T-helper 2 cell treated with Interferon-gamma antibody and Interleukin-4, amounts not matched to agents 5 μg/mL and 100 μg/mL, for 36 hours (primary cell): Measurements from ENCODE around the gene POM121L2.
A peak's percentile ranks its signal among the peaks of the same experiment; 100 is the strongest.

Experiments used
- DNase-seq: peaks from one replicate; pipeline ENCODE4 v3.0.0; 2021; ENCODE audit warnings: low spot score
- H3K27ac Mint-ChIP-seq: one replicate; pipeline ENCODE4 v1.8.0; 2021; ENCODE audit warnings: mild to moderate bottlenecking, mixed read lengths
- H3K27me3 Mint-ChIP-seq: one replicate; pipeline ENCODE4 v1.8.0; 2021; ENCODE audit warnings: low read depth, mixed read lengths
- H3K36me3 Mint-ChIP-seq: one replicate; pipeline ENCODE4 v1.8.0; 2021; ENCODE audit warnings: low read depth, mixed read lengths
- H3K4me1 Mint-ChIP-seq: one replicate; pipeline ENCODE4 v1.8.0; 2021; ENCODE audit warnings: low read depth, mixed read lengths
- H3K4me3 Mint-ChIP-seq: one replicate; pipeline ENCODE4 v1.8.0; 2022; ENCODE audit warnings: mild to moderate bottlenecking, moderate library complexity, mixed read lengths
- H3K9me3 Mint-ChIP-seq: one replicate; pipeline ENCODE4 v1.8.0; 2021; ENCODE audit warnings: mixed read lengths

POM121L2 gene

GRCh38 chr6:27312146-27312949 is at the start of gene POM121L2:
Gene POM121L2 (minus strand): TSS chr6:27312273. CDS start chr6:27312170, 103 bp downstream.
- Mint-ChIP-seq H3K27ac (no peak within 1 kb of the TSS), H3K36me3 (no peaks in the 10 kb centered on the region)

GRCh38 chr6:27359231-27359630 is 47.2 kb upstream of the POM121L2 start:
- Mint-ChIP-seq H3K36me3 (no peaks in the 10 kb centered on the region), H3K9me3 (peaks cover 52% of the 10 kb centered on the region), H3K27ac (no peak overlapping the region), H3K4me3 (no peak overlapping the region), H3K27me3 (no peaks in the 10 kb centered on the region), H3K4me1 (no peaks in the 10 kb centered on the region)
- no peak for DNase-seq

More at GRCh38 chr6:27312146-27312949, at the start of gene POM121L2:
- H3K4me3 Mint-ChIP-seq = peak within 1 kb of the TSS; percentile 82
- H3K4me1 Mint-ChIP-seq = peaks cover 5% of the 10 kb centered on the region
- peaks cover 69% of the 10 kb centered on the region for H3K27me3 Mint-ChIP-seq
- H3K9me3 Mint-ChIP-seq = no peaks in the 10 kb centered on the region
- peak; percentile 53 for DNase-seq

DNA sequence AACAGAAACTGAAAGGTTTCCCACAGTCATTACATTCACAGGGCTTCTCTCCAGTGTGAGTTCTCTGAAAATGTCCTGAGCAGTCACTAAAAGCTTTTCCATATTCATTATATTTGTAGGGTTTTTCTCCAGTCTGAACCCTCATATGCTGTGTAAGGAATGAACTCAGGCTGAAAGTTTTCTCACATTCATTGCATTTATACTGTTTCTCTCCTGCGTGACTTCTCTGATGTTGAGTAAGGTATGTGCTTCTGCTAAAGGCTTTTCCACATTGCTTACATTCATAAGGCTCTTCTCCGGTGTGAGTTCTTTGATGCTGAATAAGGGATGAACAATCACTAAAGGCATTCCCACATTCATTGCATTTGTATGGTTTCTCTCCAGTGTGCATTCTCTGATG is 46.7 kb upstream of the POM121L2 start:
- Mint-ChIP-seq H3K9me3 (peaks cover 52% of the 10 kb centered on the region), H3K27ac (no peak overlapping the region), H3K4me1 (no peaks in the 10 kb centered on the region), H3K4me3 (no peak overlapping the region), H3K36me3 (no peaks in the 10 kb centered on the region), H3K27me3 (no peaks in the 10 kb centered on the region)
- DNase-seq = no peak

GRCh38 chr6:27352850-27353249 is 40.8 kb upstream of the POM121L2 start:
- no peak overlapping the region for H3K27ac Mint-ChIP-seq
- peaks cover 26% of the 10 kb centered on the region for H3K9me3 Mint-ChIP-seq
- no peaks in the 10 kb centered on the region for H3K4me1 Mint-ChIP-seq
- H3K36me3 Mint-ChIP-seq = no peaks in the 10 kb centered on the region
- no peak for DNase-seq
- H3K27me3 Mint-ChIP-seq = no peaks in the 10 kb centered on the region
- H3K4me3 Mint-ChIP-seq = no peak overlapping the region

GRCh38 chr6:27334141-27334540 is 22.1 kb upstream of the POM121L2 start:
- Mint-ChIP-seq H3K4me3 (peak overlapping the region; percentile 49), H3K27ac (no peak overlapping the region), H3K4me1 (peaks cover 9% of the 10 kb centered on the region), H3K9me3 (peaks cover 10% of the 10 kb centered on the region), H3K36me3 (no peaks in the 10 kb centered on the region), H3K27me3 (peaks cover 27% of the 10 kb centered on the region)
- no peak for DNase-seq

DNA sequence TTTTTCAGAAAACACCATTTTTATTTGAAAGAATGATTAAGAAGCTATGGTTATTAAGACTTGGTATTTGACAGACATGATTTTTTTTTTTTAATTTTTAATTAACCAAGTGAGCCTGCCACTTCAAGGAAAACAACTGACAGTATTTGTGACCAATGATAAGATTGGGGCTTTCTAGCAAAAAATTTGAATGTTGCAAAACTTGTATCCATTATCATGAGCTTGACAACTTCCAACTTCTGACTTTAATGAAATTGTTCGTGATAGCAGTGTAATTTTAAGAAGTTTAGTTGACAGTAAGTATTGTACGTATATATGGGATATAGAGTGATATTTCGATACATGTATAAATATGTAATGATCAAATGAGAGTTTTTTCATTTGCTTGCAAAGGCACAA is 21.6 kb upstream of the POM121L2 start:
- Mint-ChIP-seq H3K4me1 (peaks cover 9% of the 10 kb centered on the region), H3K4me3 (peak overlapping the region; percentile 83), H3K27me3 (peaks cover 27% of the 10 kb centered on the region), H3K27ac (no peak overlapping the region), H3K36me3 (no peaks in the 10 kb centered on the region), H3K9me3 (peaks cover 10% of the 10 kb centered on the region)
- DNase-seq = no peak

DNA sequence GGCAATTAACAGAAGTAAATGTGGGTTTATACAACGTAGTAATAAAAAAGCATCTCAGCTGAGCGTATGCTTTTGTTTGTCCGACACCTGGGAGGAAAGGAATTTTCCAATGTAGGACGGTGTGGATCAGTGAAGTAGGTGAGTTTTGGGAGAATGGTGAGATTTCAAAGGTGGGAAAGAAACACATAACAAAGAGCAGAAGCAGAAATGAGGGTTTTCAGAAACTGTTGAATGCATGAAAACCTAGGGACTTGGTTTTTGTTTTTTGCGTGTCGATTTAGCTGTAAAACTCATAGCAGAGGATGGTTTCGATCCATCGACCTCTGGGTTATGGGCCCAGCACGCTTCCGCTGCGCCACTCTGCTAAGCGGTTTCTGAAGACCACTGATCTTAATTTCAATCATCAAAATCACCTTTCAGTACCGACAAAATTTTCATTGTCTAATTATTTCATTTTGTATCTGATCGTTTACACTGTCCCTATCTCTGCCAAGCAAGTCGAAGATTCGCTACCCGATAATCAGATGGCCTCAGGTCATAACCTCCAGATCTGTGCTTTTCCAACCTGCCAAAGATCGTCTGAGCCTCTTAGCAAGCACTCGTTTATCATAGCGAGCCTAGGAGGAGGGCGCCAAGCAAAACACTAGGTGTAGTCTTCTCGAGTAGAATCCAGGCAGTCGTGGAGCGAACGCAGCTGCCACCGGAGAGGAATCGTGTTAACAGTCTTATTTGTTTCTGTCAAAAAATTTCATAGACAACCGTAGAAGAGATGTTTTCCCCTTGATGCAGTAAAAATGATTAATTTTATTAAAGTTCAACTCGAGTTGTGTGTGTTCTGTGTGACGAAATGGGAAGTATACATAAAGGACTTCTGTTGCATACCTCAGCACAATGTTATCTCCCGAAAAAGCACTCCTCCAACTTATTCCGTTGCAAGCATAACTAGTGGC is 20.9 kb upstream of the POM121L2 start:
- Mint-ChIP-seq H3K36me3 (no peaks in the 10 kb centered on the region), H3K9me3 (peaks cover 10% of the 10 kb centered on the region), H3K4me1 (peaks cover 9% of the 10 kb centered on the region), H3K27me3 (peaks cover 27% of the 10 kb centered on the region), H3K4me3 (peak overlapping the region; percentile 83), H3K27ac (peak overlapping the region; percentile 65)
- peak; percentile 15 for DNase-seq

GRCh38 chr6:27327023-27327738 is 15.1 kb upstream of the POM121L2 start:
- peaks cover 2% of the 10 kb centered on the region for H3K4me1 Mint-ChIP-seq
- H3K27ac Mint-ChIP-seq = no peak overlapping the region
- no peak for DNase-seq
- no peaks in the 10 kb centered on the region for H3K9me3 Mint-ChIP-seq
- H3K27me3 Mint-ChIP-seq = peaks cover 21% of the 10 kb centered on the region
- no peaks in the 10 kb centered on the region for H3K36me3 Mint-ChIP-seq
- no peak overlapping the region for H3K4me3 Mint-ChIP-seq

GRCh38 chr6:27321901-27322300 is 9.8 kb upstream of the POM121L2 start:
- peaks cover 2% of the 10 kb centered on the region for H3K4me1 Mint-ChIP-seq
- H3K9me3 Mint-ChIP-seq = no peaks in the 10 kb centered on the region
- peaks cover 34% of the 10 kb centered on the region for H3K27me3 Mint-ChIP-seq
- H3K4me3 Mint-ChIP-seq = no peak overlapping the region
- no peak overlapping the region for H3K27ac Mint-ChIP-seq
- H3K36me3 Mint-ChIP-seq = no peaks in the 10 kb centered on the region
- DNase-seq = no peak

DNA sequence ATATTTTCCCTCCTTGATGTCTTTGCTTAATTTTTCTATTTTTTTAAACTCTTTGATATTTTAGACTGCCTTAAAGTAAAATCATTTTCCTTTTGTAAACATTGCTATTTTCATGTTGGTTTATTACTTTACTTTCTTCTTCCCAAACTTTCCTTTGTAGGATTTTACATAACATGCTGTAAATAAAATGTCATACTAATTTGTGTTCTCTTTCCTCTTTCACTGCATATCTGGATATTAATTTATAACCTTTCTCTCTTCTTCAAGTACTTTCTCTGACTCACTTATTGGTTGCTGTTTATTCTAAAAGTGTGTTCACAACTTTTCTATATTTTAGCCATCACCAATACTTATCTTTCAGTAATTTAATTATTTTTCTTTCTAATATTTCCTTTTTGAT is 9.3 kb upstream of the POM121L2 start:
- Mint-ChIP-seq H3K27me3 (peaks cover 38% of the 10 kb centered on the region), H3K4me3 (no peak overlapping the region), H3K36me3 (no peaks in the 10 kb centered on the region), H3K4me1 (peaks cover 2% of the 10 kb centered on the region), H3K27ac (no peak overlapping the region), H3K9me3 (no peaks in the 10 kb centered on the region)
- no peak for DNase-seq

GRCh38 chr6:27318973-27319372 is 6.9 kb upstream of the POM121L2 start:
- Mint-ChIP-seq H3K4me1 (peaks cover 2% of the 10 kb centered on the region), H3K9me3 (no peaks in the 10 kb centered on the region), H3K27ac (no peak overlapping the region), H3K4me3 (no peak overlapping the region), H3K36me3 (no peaks in the 10 kb centered on the region), H3K27me3 (peaks cover 41% of the 10 kb centered on the region)
- no peak for DNase-seq

DNA sequence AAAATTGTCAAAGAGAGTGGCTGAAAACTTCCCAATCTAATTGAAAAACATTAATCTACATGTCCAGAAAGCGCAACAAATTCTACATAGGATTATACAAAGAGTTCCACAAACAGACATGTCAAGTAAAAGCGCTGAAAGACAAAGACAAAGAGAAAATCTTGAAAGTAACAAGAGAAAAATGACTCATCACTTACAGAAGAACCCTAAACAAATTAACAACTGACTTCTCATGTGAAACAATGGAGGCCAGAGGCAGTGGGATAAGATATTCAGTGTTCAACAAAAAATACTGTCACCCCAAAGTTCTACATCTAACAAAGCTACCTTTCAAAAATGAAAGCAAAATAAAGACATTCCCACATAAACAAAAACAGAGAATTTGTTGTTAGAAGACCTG is 2.0 kb upstream of the POM121L2 start:
- Mint-ChIP-seq H3K27ac (no peak overlapping the region), H3K9me3 (no peaks in the 10 kb centered on the region), H3K4me3 (no peak overlapping the region), H3K4me1 (peaks cover 5% of the 10 kb centered on the region), H3K36me3 (no peaks in the 10 kb centered on the region), H3K27me3 (peaks cover 60% of the 10 kb centered on the region)
- no peak for DNase-seq

DNA sequence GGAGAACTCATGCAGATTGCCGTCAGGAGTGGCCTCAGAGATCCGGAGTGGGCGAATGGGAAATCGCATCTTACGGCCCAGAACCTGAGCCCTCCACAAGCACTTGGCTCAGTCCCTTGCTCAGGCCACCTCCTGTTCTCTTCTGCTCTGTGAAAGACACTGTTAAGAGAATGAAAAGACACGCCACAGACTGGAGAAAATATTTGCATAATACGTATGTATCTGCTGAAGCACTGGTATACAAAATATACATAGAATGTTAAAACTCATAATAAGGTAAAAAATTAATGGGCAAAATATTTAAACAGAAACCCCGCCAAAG is 838 bp upstream of the POM121L2 start:
- no peak for DNase-seq
- no peaks in the 10 kb centered on the region for H3K9me3 Mint-ChIP-seq
- peaks cover 69% of the 10 kb centered on the region for H3K27me3 Mint-ChIP-seq
- no peak overlapping the region for H3K27ac Mint-ChIP-seq
- peaks cover 5% of the 10 kb centered on the region for H3K4me1 Mint-ChIP-seq
- no peaks in the 10 kb centered on the region for H3K36me3 Mint-ChIP-seq
- peak overlapping the region; percentile 82 for H3K4me3 Mint-ChIP-seq

- no peaks in the 10 kb centered on the region for H3K36me3 Mint-ChIP-seq
- peaks cover 68% of the 10 kb centered on the region for H3K27me3 Mint-ChIP-seq
- peak overlapping the region; percentile 82 for H3K4me3 Mint-ChIP-seq
- no peaks in the 10 kb centered on the region for H3K9me3 Mint-ChIP-seq
- no peak overlapping the region for H3K27ac Mint-ChIP-seq
- DNase-seq = no peak
- peaks cover 5% of the 10 kb centered on the region for H3K4me1 Mint-ChIP-seq
Observed at GRCh38 chr6:27311806-27312145, 297 bp downstream of the POM121L2 start.
